ENCODE measurements around the gene GRIA4.
"Not testable (repeated sequence)": the region's sequence is repeated elsewhere in the genome, so short reads cannot be mapped to it uniquely, and the experiment has no call there.

Gene GRIA4

DNA sequence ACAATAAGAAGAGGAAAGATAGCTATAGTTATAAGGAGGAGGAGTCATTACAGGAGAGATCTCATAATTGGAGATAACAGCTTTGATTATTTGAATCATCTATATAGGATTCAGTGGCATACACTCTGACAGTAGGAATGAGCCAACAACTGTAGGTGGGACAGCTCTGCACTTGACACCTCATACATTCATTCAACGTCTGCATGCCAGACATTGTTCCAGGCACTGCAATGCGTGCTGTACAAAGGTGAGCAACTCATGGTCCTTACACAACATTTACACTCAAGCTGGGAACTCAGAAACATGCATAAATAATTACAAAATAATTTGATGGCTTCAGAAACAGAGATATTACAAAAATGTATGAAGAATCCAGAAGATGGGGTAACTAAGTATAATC is 257.9 kb downstream of the GRIA4 start:
- no peak for DNase-seq

- no peak for DNase-seq
Measured at GRCh38 chr11:105868762-105869285, 259.0 kb downstream of the GRIA4 start.

DNA sequence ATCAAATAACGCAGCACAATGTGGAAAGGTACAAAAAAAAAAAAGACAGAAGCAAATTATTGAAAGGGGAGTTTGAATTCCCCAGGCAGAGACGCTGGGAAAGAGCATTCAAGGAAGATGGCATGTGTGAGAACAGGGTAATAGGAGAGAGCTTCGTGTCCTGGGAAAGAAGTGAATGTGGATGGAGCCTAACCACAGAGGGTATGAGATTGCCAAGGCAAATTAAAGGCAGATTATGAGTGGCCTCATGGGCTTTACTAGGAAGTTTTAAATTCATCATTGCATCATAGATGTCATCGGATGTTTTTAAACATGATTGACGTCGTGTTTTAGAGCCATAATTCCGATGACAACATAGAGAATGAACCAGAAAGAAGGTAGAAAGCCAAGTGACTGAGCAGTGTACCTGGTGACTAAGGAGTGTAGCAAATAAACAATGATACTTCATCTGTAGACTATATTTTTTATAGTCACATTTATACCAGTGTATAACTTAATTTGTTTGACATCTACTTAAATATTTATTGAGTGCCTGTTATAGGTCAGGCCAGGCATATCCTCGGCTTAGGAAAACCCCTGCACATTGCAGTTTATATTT is 260.7 kb downstream of the GRIA4 start:
- DNase-seq = no peak

GRCh38 chr11:105878510-105878909 is 268.6 kb downstream of the GRIA4 start:
- DNase-seq = no peak

- DNase-seq = not testable (repeated sequence)
Measured at GRCh38 chr11:105878927-105879326, 269.1 kb downstream of the GRIA4 start.

GRCh38 chr11:105881027-105881426 is 271.2 kb downstream of the GRIA4 start:
- no peak for DNase-seq

GRCh38 chr11:105884436-105884835 is 274.6 kb downstream of the GRIA4 start:
- DNase-seq = no peak

GRCh38 chr11:105891685-105892084 is 281.8 kb downstream of the GRIA4 start:
- DNase-seq = no peak

DNA sequence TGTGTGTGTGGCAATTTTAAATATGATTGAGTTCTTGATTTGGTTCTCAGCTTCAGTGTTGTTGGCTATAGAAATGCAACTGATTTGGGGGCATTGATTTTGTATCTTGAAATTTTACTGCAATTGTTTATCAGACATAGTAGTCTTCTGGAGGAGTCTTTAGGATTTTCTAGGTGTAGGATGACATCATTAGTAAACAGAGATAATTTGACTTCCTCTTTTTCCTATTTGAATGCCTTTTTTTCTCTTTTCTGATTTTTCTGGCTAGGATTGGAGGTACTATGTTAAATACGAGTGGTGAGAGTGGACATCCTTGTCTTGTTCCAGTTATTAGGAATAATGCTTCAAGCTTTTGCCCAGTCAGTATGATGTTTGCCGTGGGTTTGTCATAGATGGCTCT is 287.3 kb downstream of the GRIA4 start:
- DNase-seq = no peak

DNA sequence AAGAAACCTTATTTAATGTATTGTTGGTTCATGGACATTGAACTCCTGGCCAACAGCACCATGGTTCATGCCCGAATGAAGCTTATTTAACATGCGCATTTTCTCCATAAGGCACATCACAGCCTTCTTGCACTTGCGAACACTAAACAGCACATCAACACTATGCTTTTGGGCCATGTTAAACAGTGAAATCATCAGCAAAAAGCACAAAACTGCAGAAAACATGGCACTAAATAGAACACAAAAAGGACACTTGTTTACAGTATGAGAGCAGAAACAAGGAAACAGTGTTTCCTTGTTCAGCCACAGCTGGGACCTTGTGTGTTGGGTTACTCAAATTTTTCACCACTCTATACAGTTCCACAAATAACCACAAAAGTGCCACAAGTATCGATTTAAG is 289.9 kb downstream of the GRIA4 start:
- DNase-seq = no peak

GRCh38 chr11:105900515-105901035 is 290.7 kb downstream of the GRIA4 start:
- DNase-seq = no peak

GRCh38 chr11:105903113-105903512 is 293.2 kb downstream of the GRIA4 start:
- no peak for DNase-seq

DNA sequence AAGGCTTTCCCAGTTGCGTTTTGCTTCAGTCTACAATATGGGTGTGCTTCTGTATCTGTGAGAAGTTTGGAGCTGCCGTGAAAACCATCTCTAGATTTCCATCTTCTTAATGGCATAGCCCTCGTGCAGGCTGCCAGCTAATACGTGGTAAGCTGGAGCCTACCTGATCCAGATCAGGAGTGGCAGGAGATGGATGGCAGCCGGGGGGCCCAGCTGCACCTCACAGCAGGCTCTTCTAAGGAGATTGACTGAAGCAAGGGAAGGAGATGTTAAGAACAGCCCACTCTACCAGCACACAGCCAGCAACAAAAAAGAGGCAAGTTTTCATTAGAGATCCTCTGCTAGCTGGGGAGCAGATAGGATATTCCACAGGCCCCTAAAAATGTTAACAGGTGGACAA is 296.6 kb downstream of the GRIA4 start:
- DNase-seq = no peak

DNA sequence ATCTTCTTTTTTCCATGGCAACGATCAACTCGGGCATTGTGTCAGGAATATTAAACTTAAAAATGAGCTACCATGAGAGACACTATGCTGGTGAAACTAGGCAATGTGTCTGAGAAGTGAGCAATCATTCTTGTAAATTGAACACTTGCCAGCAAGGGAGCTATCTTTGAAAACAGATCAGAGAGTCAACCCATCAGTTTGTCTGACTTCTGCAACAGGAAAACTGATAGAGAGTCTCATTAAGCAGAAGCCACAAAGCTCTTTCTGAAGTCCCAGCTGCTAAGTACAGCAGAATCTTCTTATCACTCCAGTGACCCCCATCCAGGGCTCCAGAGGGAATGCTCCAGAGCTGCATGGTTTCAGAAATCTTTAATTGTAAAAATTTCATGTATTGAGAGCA is 297.4 kb downstream of the GRIA4 start:
- DNase-seq = peak; percentile 62

- no peak for DNase-seq
Measured at GRCh38 chr11:105910095-105910715, 300.3 kb downstream of the GRIA4 start.

- no peak for DNase-seq
Measured at GRCh38 chr11:105911454-105911853, 301.6 kb downstream of the GRIA4 start.

DNA sequence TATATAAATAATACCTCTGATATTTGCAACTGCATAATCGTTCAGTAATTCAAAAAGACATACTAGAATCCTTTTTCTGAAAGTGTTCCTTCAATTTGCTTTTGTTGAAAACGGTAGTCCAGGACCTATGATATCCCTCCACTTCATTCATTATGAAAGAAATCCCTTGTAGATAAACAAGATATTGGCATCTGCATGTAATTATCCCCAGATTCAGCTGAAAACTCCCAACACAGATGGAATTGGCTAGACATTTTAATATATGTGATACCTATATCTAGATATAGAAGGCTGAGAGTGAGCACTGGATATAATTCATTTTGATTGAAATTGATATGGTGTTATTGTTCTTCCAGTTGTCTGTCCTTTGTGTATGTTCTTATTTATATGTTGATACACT is 302.8 kb downstream of the GRIA4 start:
- DNase-seq = no peak

DNA sequence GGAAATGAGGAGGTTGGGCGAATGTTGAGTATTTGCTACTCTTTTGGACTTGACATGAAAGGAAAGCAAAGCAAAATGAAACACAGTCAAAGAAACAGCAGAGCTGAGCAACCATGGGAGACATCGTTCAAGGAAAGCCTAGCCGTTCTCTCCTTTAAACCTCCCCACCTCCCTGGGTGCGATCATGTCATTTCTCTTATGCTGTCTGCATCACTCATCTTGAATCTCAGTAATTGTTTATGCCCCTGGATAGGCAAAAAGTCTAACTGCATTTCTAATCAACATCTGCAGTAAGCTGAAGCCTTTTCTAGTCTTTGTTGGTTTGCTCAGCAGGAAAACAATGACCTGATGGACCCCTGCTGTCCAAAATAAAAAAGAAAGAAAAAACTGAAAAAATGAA is 305.1 kb downstream of the GRIA4 start:
- DNase-seq = no peak

DNA sequence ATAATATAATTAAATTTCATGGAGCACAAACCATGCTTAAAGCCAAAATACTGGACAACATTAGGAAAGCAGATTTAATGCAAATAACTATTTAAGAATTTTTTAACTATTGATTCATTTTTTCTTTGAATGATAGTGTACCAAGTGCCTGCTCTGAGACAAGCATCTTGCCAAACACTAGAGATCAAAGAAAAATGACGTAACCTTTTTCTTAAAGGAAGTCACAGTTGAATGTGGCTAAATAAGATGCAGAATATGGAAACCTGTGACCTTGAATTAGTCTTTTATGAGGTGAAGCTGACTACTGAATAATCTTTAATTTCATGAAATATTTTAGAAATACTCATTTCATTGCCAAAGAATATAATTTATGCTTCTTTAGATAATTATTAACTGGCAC is 308.2 kb downstream of the GRIA4 start:
- no peak for DNase-seq

GRCh38 chr11:105918600-105918999 is 308.7 kb downstream of the GRIA4 start:
- no peak for DNase-seq

DNA sequence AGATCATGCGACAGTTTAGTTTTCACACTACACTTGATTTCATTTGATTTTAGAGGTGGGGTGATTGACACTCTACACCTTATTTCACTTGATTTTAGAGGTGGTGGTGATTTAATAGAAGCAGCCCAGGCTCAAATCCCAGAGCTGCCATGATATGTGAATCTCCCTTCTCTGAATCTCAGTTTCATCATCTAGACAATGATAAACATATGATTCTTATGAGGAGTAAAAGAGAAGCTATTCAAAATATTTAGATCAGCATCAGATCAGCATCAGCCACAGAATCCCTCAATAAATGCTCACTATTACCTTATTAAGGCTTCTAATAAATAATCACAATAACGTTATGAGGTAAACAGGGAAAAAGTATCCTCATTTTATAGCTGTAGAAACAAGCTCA is 313.4 kb downstream of the GRIA4 start:
- DNase-seq = no peak

DNA sequence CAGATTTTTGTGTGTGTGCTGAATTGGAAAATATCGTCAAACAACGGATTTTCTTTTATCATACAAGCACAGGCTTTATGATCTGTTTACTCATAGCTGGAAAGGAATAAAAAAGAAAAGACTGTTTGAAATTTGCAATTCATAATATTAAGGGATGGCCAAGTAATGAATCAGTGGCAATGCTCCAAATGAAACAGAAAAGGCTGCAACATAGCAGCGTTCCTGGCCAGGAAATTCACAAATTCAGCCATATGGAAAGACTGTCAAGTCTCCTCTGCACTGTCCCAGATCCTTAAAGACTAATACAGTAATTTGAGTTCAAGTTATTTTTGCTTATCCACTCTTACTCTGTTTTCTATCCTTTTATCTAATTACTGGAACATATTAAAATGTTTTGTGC is 313.9 kb downstream of the GRIA4 start:
- no peak for DNase-seq

DNA sequence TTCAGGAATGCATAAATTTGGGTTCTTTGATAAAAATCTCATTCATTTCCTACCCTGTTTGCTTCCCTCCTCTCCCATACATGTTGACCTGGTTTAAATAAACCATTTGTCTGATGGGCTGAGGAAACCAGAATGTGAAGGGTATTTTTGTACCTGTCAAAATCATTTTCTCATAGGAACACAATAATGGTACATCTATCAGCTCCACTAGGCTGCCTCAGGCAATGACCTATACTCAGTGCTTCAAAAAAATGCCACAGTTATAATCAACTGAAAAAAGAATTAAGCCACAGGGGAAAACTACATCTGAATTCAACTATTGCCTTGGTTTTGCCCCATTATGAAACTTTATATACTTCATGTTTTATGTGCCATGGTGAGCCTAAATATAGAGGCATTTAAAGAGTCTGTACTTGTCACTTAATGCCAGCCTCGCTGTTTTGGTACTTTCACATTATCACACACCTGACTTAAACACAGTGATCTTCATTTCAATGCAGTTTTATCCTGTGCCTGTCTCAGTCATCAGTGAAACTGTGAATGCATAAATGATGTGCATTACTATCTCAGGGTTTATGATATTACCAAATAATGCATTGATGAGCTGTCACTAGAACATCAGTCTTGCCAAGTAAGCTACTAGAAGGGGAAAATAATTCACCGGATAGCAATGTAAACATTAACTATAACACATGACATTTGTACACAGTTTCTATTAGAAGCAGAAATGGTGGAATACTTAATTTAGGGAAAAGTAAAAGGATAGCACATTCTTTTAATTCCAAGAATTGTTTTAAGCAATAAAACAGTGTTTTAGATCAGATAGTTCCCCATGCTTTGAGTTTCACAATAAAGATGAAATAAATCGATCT is 319.4 kb downstream of the GRIA4 start:
- no peak for DNase-seq

GRCh38 chr11:105933695-105934094 is 323.8 kb downstream of the GRIA4 start:
- DNase-seq = no peak
